Heart right ventricle (tissue), 16 donors: ENCODE results near the gene MTHFSD. TPM values are rescaled to one million over a fixed set of nuclear protein-coding genes. Genes with fewer than 3 reads are reported as not detected.
A peak's percentile ranks its signal among the peaks of the same experiment; 100 is the strongest.

ENCODE experiments used
- ATAC-seq, 8 donors: fragments of 200-7000 bp; cut with Tn5 transposase; one replicate each; pipeline ENCODE4 v1.9.1; 2020; ENCODE audit warnings: mild to moderate bottlenecking in 8 of 8, moderate library complexity in 8 of 8, moderate number of reproducible peaks in 1 of 8
- DNase-seq, 2 donors: peaks; one replicate each; pipeline ENCODE4 v3.0.0-alpha.2; 2020
- H3K27ac ChIP-seq, 10 donors: fragments of 200-600 bp; sonication (generic) in 2 of 10; one replicate each; pipeline versions ENCODE4 v1.5.0 to v1.8.0; 2020 to 2022; ENCODE audit warnings: mild to moderate bottlenecking in 3 of 10
- H3K27me3 ChIP-seq, 7 donors: fragments of 200-600 bp; one replicate each; pipeline ENCODE4 v1.8.0; 2021 to 2022; ENCODE audit warnings: mild to moderate bottlenecking in 2 of 7
- H3K36me3 ChIP-seq, 9 donors: fragments of 200-600 bp; sonication (generic) in 1 of 9; one replicate each; pipeline versions ENCODE4 v1.5.0 to v1.8.0; 2020 to 2022; ENCODE audit warnings: mild to moderate bottlenecking in 2 of 9
- H3K4me1 ChIP-seq, 9 donors: fragments of 200-600 bp; sonication (generic) in 1 of 9; one replicate each; pipeline versions ENCODE4 v1.5.0 to v1.8.0; 2020 to 2022; ENCODE audit warnings: mild to moderate bottlenecking in 4 of 9
- H3K4me3 ChIP-seq, 10 donors: fragments of 200-600 bp; sonication (generic) in 2 of 10; one replicate each; pipeline versions ENCODE4 v1.5.0 to v1.8.0; 2020 to 2022; ENCODE audit warnings: mild to moderate bottlenecking in 7 of 10, moderate library complexity in 2 of 10
- H3K9me3 ChIP-seq, 11 donors: fragments of 200-600 bp in 10 of 11; sonication (generic) in 2 of 11; one replicate each; pipeline versions ENCODE4 v1.5.0 to v1.8.0; 2013 to 2022; ENCODE audit warnings: mild to moderate bottlenecking in 2 of 11, control low read depth in 1 of 11, moderate library complexity in 1 of 11
- WGBS, 2 donors: extraction: QIAGEN DNeasy Blood & Tissue Kit; methylation state at CpG; one replicate each; pipeline ENCODE4 v1.1.7; 2013; ENCODE audit warnings: inconsistent platforms in 1 of 2; 5-methylcytosine and 5-hydroxymethylcytosine counted together
- intact Hi-C, 10 donors: fragments of 100-400 bp; cut with DNase I; formaldehyde crosslinking; loops; one replicate each; pipeline versions ENCODE4 v1.11.1 to v1.14.2; 2022
- polyA plus RNA-seq, 2 donors: library from polyadenylated mRNA; stranded (reverse); fragments of 200-250 nt; gene quantifications; one replicate each; pipeline ENCODE4 v1.2.3, GENCODE V29; 2013
- total RNA-seq, 10 donors: library from RNA; stranded (reverse); fragmentation: NEBNext Ultra II Directional in 3 of 10; extraction: Animal tissue kit (Norgen Biotek cat#: 25700) in 3 of 10; gene quantifications; one replicate each; pipeline versions ENCODE4 v1.2.1 to v1.2.4, GENCODE V29; 2021 to 2023
- TF ChIP-seq, protein P1 (sequence below), 9 donors: fragments of 200-600 bp; sonication (generic) in 2 of 9; IDR thresholded peaks; one replicate each; pipeline versions ENCODE4 v1.5.0 to v1.8.0; 2021 to 2022; ENCODE audit warnings: antibody characterized with exemption in 9 of 9, mild to moderate bottlenecking in 5 of 9, moderate library complexity in 1 of 9
- donor health status: Arrhythmogenic right ventricular cardiomyopathy.
- donor health status: ischemic (EF 13 %, LVEDD 7.1; RV severe dilation, severe dysfunction).
- donor health status: healthy with polysubstance abuse.
- donor health status: DM: no; HTN: yes; CAD: no.
- donor health status: DM: no; HTN: no; CAD: no.
- donor health status: ischemic (EF 25% LVEDD 6.9; RV normal size, moderate dysfunction).
- donor health status: ischemic (EF 25% LVEDD 5.7; RV mildly dilated, moderate dysfunction).
- donor health status: healthy.
- donor health status: DM: yes; HTN: yes; CAD: no.
- donor health status: Ischemic cardiomyopathy.
- donor health status: ischemic (EF 35%, LVEDD 5.7; RV mildly dilated, moderate dysfunction).
- donor health status: nonischemic (EF 11% LVEDD 7.7; RV severe dilation, severe dysfunction).
- donor health status: DM: yes; HTN: yes; CAD: no.
- donor health status: PGD.
- donor health status: ischemic (EF 29% LVEDD 5.4; RV normal size, mild dysfunction).
- donor health status: nonischemic (EF 23%, LVEDD 6.1; RV moderate dilation, normal function).

MTHFSD gene
- total and polyA plus RNA-seq, 12 donors = 5.1 to 13.1 (median 11.3) TPM

DNA sequence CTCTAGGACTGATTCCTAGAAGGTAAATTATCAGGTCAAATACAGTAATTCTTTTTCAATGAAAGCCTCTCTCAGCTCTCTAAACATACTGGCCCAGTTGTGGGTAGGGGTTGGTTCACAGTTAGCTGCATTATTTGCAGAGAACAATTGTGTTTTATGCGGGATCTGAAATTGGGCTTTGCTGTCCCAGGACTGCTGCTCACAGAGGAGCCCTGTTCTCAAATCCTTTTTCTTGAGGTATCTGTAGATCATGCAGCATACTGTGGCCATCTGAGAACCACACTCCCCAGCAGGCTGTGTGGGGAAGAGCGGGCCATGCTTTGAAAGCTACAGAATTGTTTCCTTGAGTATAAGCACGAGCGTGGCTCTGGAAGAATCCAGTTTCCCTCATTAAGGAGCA is 17.5 kb downstream of the MTHFSD start:
- Histone ChIP-seq H3K36me3 (peaks cover 0 to 100% (median 37%) of the 10 kb centered on the region in 9 donors), H3K4me3 (no peak overlapping the region), H3K4me1 (no peaks in the 10 kb centered on the region), H3K27me3 (no peaks in the 10 kb centered on the region), H3K9me3 (no peaks in the 10 kb centered on the region), H3K27ac (no peak overlapping the region)
- ATAC-seq = no peak
- intact Hi-C loops = no loop called here
- 95% methylated on average over 4 of the region's 4 CpGs for WGBS, 2 donors
- TF ChIP-seq, protein P1, sequence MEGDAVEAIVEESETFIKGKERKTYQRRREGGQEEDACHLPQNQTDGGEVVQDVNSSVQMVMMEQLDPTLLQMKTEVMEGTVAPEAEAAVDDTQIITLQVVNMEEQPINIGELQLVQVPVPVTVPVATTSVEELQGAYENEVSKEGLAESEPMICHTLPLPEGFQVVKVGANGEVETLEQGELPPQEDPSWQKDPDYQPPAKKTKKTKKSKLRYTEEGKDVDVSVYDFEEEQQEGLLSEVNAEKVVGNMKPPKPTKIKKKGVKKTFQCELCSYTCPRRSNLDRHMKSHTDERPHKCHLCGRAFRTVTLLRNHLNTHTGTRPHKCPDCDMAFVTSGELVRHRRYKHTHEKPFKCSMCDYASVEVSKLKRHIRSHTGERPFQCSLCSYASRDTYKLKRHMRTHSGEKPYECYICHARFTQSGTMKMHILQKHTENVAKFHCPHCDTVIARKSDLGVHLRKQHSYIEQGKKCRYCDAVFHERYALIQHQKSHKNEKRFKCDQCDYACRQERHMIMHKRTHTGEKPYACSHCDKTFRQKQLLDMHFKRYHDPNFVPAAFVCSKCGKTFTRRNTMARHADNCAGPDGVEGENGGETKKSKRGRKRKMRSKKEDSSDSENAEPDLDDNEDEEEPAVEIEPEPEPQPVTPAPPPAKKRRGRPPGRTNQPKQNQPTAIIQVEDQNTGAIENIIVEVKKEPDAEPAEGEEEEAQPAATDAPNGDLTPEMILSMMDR (IDR thresholded peaks at IDR 0.05) = no peak
- DNase-seq = no peak

DNA sequence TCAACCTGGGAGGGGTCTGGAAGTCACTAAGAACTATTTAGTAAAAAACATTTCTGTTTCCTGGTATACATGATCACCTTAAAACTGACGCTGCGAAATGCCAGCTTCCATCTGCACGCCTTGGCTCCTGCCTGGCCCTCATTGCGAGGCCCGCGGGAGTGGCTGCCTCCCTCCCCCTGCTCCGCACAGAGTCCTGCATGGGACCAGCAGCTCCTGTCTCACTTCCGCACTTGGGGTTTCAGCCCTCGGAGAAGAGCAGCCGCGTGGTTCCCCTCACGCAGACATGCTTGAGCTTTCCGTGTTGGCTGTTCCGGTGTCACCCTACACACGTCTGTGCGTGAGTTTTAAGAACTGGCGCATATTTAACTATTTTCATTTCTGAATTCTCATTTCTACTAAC is 18.4 kb downstream of the MTHFSD start:
- intact Hi-C loops = no loop called here

DNA sequence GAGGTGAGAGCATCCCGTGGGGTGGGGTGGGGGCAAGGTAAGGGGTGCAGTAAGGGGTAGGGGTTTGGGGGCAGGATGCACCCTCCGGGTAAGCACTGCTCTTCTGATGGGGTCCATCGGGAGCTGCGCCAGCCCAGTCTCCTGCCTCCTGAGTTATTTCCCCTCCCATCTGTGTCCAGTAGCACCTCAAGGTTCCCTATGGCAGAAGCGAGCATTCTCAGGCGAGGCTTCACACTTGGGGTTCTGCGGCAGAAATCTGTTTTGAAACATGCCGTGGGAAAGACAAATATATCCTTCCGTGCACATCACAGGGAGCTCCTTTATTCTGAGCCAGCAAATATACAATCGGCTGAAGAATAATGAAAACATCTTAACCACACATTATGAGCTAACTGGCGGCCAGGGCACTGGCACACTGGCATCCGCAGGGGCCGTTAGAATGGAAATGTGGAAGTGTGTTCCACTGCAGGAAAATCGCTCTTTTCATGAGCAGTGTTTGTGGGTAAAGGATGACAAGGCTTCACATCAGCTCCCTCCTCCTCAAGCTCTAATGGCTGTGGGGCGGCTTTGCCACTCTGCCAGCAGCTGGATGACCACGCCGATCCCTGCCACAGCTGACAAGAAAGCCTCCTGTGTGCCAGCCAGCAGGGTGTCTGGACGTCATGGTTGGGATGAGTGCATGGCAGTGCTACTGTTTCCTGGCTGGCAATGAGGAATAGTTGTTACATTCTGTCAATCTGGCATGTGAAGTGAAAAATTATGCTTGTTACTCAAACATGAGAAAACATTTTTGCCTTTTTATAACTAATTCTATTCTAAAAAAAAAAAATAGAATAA is 20.0 kb downstream of the MTHFSD start:
- H3K4me3 ChIP-seq = no peak overlapping the region
- no peak overlapping the region for H3K27ac ChIP-seq
- intact Hi-C loops = no loop called here
- ATAC-seq (peak in 6 of 8 donors; percentile 62 to 88 (median 69)), DNase-seq (no peak)
- no peaks in the 10 kb centered on the region for H3K9me3 ChIP-seq
- no peaks in the 10 kb centered on the region for H3K27me3 ChIP-seq
- H3K36me3 ChIP-seq = peaks cover 0 to 91% (median 19%) of the 10 kb centered on the region in 9 donors
- 87 to 89% methylated on average over 18 of the region's 18 CpGs for WGBS, 2 donors
- TF ChIP-seq, protein P1 (IDR thresholded peaks at IDR 0.05) = no peak
- H3K4me1 ChIP-seq = peaks cover 0 to 8% (median 0%) of the 10 kb centered on the region in 9 donors

More for the DNA sequence above, 18.4 kb downstream of the MTHFSD start:
- H3K27ac ChIP-seq = no peak overlapping the region
- H3K4me3 ChIP-seq = no peak overlapping the region
- ATAC-seq (no peak), DNase-seq (no peak)
- H3K36me3 ChIP-seq = peaks cover 0 to 100% (median 30%) of the 10 kb centered on the region in 9 donors
- no peaks in the 10 kb centered on the region for H3K4me1 ChIP-seq
- 95 to 96% methylated on average over 17 of the region's 17 CpGs for WGBS, 2 donors
- TF ChIP-seq, protein P1 (IDR thresholded peaks at IDR 0.05) = no peak
- no peaks in the 10 kb centered on the region for H3K27me3 ChIP-seq
- H3K9me3 ChIP-seq = no peaks in the 10 kb centered on the region

DNA sequence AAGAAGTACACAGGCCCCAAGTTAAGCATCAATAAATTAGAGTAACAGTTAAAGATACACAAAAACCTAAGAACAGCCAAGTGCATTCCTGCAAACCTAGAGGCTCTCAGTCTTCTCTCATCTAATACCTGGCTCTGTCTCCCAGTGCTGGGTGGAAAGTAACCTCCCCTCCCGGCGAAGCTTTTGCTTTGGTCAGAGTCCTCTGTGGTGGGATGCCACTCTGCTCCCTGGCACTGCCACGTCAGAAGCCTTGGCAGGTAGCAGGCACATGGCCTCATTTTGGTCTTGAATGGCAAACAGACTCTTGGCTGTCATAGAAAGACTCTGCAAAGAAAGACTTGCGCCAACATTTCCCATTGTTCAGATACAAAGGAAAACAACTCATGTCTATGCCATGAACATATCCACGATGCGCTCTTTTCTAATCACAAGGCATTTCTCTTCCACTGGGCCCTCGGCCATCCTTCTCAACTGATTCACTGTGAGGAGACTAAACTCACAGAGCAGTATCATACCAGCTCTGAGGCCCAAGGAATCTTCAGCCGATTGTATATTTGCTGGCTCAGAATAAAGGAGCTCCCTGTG is 21.2 kb downstream of the MTHFSD start:
- no peaks in the 10 kb centered on the region for H3K27me3 ChIP-seq
- TF ChIP-seq, protein P1 (IDR thresholded peaks at IDR 0.05) = no peak
- intact Hi-C loops = no loop called here
- peaks cover 0 to 8% (median 0%) of the 10 kb centered on the region in 9 donors for H3K4me1 ChIP-seq
- H3K4me3 ChIP-seq = no peak overlapping the region
- H3K36me3 ChIP-seq = peaks cover 0 to 83% (median 12%) of the 10 kb centered on the region in 9 donors
- no peak overlapping the region for H3K27ac ChIP-seq
- H3K9me3 ChIP-seq = no peaks in the 10 kb centered on the region
- no peak for ATAC-seq
- 90 to 93% methylated on average over 8 of the region's 8 CpGs for WGBS, 2 donors
- no peak for DNase-seq
